Cerebellar nuclear complex (tissue), 1 donor: Measurements from ENCODE around the gene PYGM.
A peak's percentile ranks its signal among the peaks of the same experiment; 100 is the strongest.

Experiments
- DNase-seq, 2 experiments: peaks; one replicate each; lab custom pipeline; 2025; lab: John Stamatoyannopoulos, UW

Gene PYGM

GRCh38 chr11:64791781-64792291 lies 32.1 kb upstream of the PYGM start:
- no peak for DNase-seq

GRCh38 chr11:64790205-64791095 lies 30.7 kb upstream of the PYGM start:
- no peak for DNase-seq

GRCh38 chr11:64789331-64790204 lies 29.8 kb upstream of the PYGM start:
- no peak for DNase-seq

- DNase-seq = no peak
Observed at GRCh38 chr11:64788321-64789215, 28.8 kb upstream of the PYGM start.

- DNase-seq = no peak
Observed at GRCh38 chr11:64787526-64788320, 27.9 kb upstream of the PYGM start.

- DNase-seq = no peak
Observed at GRCh38 chr11:64786308-64786707, 26.5 kb upstream of the PYGM start.

- DNase-seq = no peak
Observed at GRCh38 chr11:64784813-64785581, 25.2 kb upstream of the PYGM start.

- peak; percentile 98 to 100 for DNase-seq
Observed at GRCh38 chr11:64778473-64779298, 18.9 kb upstream of the PYGM start, which contains the start of gene SF1. SF1 (minus strand) TSS chr11:64778542; CDS start chr11:64778392, 150 bp downstream.

GRCh38 chr11:64778223-64778472 lies 18.4 kb upstream of the PYGM start:
- DNase-seq = no peak

- DNase-seq = no peak
Observed at GRCh38 chr11:64777449-64778222, 17.9 kb upstream of the PYGM start.

- no peak for DNase-seq
Observed at GRCh38 chr11:64776875-64777274, 17.1 kb upstream of the PYGM start.

GRCh38 chr11:64776425-64776824 lies 16.7 kb upstream of the PYGM start:
- no peak for DNase-seq

GRCh38 chr11:64774144-64774543 lies 14.4 kb upstream of the PYGM start:
- no peak for DNase-seq

- no peak for DNase-seq
Observed at GRCh38 chr11:64772303-64773018, 12.7 kb upstream of the PYGM start.

GRCh38 chr11:64771861-64772260 lies 12.1 kb upstream of the PYGM start:
- no peak for DNase-seq

GRCh38 chr11:64770120-64770519 lies 10.3 kb upstream of the PYGM start:
- DNase-seq = no peak

GRCh38 chr11:64769283-64769682 lies 9.5 kb upstream of the PYGM start:
- DNase-seq = no peak

GRCh38 chr11:64768300-64768694 lies 8.5 kb upstream of the PYGM start:
- DNase-seq = no peak
